ENCODE measurements around the gene BBS9. TPM values are rescaled to one million over a fixed set of nuclear protein-coding genes. Genes with fewer than 3 reads are reported as not detected.

The BBS9 gene
- total RNA-seq, 4 donors from 2014 or later, result 16.4 to 26.0 (median 21.4) TPM

GRCh38 chr7:33452805-33453502 lies 323.6 kb downstream of the BBS9 start:
- H3K27ac ChIP-seq, result no peak overlapping the region
- no peaks in the 10 kb centered on the region for H3K36me3 ChIP-seq
- no peaks in the 10 kb centered on the region for H3K27me3 ChIP-seq
- no peaks in the 10 kb centered on the region for H3K4me1 ChIP-seq
- no peak overlapping the region for H3K4me3 ChIP-seq
- no peak for DNase-seq (ENCODE audit: low spot score in 2 of 2)
- no peak for TF ChIP-seq EP300 (IDR thresholded peaks at IDR 0.05)
- no peak for TF ChIP-seq POLR2A (IDR thresholded peaks at IDR 0.05)
- no peak for TF ChIP-seq CTCF (IDR thresholded peaks at IDR 0.05)
- TF ChIP-seq POLR2AphosphoS5 (IDR thresholded peaks at IDR 0.05), result no peak
- no peaks in the 10 kb centered on the region for H3K9me3 ChIP-seq
- WGBS, result 100% methylated on average over 1 of the region's 1 CpG

- WGBS, result 88% methylated on average over 6 of the region's 6 CpGs
- no peak for TF ChIP-seq POLR2AphosphoS5 (IDR thresholded peaks at IDR 0.05)
- Histone ChIP-seq H3K36me3 (no peaks in the 10 kb centered on the region), H3K4me1 (no peaks in the 10 kb centered on the region), H3K27me3 (no peaks in the 10 kb centered on the region), H3K9me3 (no peaks in the 10 kb centered on the region), H3K4me3 (no peak overlapping the region), H3K27ac (no peak overlapping the region)
- no peak for DNase-seq (ENCODE audit: low spot score in 2 of 2)
Measured at GRCh38 chr7:33457039-33457438, 327.7 kb downstream of the BBS9 start.

GRCh38 chr7:33458581-33458980 lies 329.2 kb downstream of the BBS9 start:
- WGBS, result 42% methylated on average over 1 of the region's 1 CpG
- no peak overlapping the region for H3K27ac ChIP-seq
- DNase-seq (ENCODE audit: low spot score in 2 of 2), result no peak
- no peaks in the 10 kb centered on the region for H3K4me1 ChIP-seq
- no peaks in the 10 kb centered on the region for H3K36me3 ChIP-seq
- H3K9me3 ChIP-seq, result no peaks in the 10 kb centered on the region
- no peak overlapping the region for H3K4me3 ChIP-seq
- H3K27me3 ChIP-seq, result no peaks in the 10 kb centered on the region
- TF ChIP-seq POLR2AphosphoS5 (IDR thresholded peaks at IDR 0.05) (no peak), EP300 (IDR thresholded peaks at IDR 0.05) (no peak), POLR2A (IDR thresholded peaks at IDR 0.05) (no peak), CTCF (IDR thresholded peaks at IDR 0.05) (no peak)

GRCh38 chr7:33459340-33459751 lies 330.0 kb downstream of the BBS9 start:
- Histone ChIP-seq H3K27me3 (no peaks in the 10 kb centered on the region), H3K27ac (no peak overlapping the region), H3K4me3 (no peak overlapping the region), H3K36me3 (no peaks in the 10 kb centered on the region), H3K9me3 (no peaks in the 10 kb centered on the region), H3K4me1 (no peaks in the 10 kb centered on the region)
- DNase-seq (ENCODE audit: low spot score in 2 of 2), result no peak
- peak in 1 of 2 donors; percentile 11 for TF ChIP-seq CTCF (IDR thresholded peaks at IDR 0.05)
- no peak for TF ChIP-seq POLR2A (IDR thresholded peaks at IDR 0.05)
- WGBS, result 59% methylated on average over 1 of the region's 1 CpG

GRCh38 chr7:33463131-33463530 lies 333.8 kb downstream of the BBS9 start:
- Histone ChIP-seq H3K36me3 (no peaks in the 10 kb centered on the region), H3K4me3 (no peak overlapping the region), H3K27me3 (no peaks in the 10 kb centered on the region), H3K27ac (no peak overlapping the region), H3K4me1 (no peaks in the 10 kb centered on the region), H3K9me3 (no peaks in the 10 kb centered on the region)
- 81% methylated on average over 2 of the region's 2 CpGs for WGBS
- TF ChIP-seq CTCF (IDR thresholded peaks at IDR 0.05), result no peak
- TF ChIP-seq POLR2A (IDR thresholded peaks at IDR 0.05), result no peak
- no peak for TF ChIP-seq EP300 (IDR thresholded peaks at IDR 0.05)
- no peak for TF ChIP-seq POLR2AphosphoS5 (IDR thresholded peaks at IDR 0.05)
- DNase-seq (ENCODE audit: low spot score in 2 of 2), result no peak

- no peak for DNase-seq (ENCODE audit: low spot score in 2 of 2)
- Histone ChIP-seq H3K27me3 (no peaks in the 10 kb centered on the region), H3K4me3 (no peak overlapping the region), H3K27ac (no peak overlapping the region), H3K9me3 (no peaks in the 10 kb centered on the region), H3K36me3 (no peaks in the 10 kb centered on the region), H3K4me1 (no peaks in the 10 kb centered on the region)
- no peak for TF ChIP-seq POLR2A (IDR thresholded peaks at IDR 0.05)
- TF ChIP-seq EP300 (IDR thresholded peaks at IDR 0.05), result no peak
- no peak for TF ChIP-seq POLR2AphosphoS5 (IDR thresholded peaks at IDR 0.05)
- TF ChIP-seq CTCF (IDR thresholded peaks at IDR 0.05), result no peak
- 75% methylated on average over 4 of the region's 4 CpGs for WGBS
Measured at GRCh38 chr7:33466203-33466602, 336.8 kb downstream of the BBS9 start.

Measured in suprapubic skin (tissue), 4 donors.